ENCODE results near the gene KRTAP9-7. TPM values are rescaled to one million over a fixed set of nuclear protein-coding genes. Genes with fewer than 3 reads are reported as not detected.

The KRTAP9-7 gene
- total and polyA plus RNA-seq, 4 donors, result not detected

DNA sequence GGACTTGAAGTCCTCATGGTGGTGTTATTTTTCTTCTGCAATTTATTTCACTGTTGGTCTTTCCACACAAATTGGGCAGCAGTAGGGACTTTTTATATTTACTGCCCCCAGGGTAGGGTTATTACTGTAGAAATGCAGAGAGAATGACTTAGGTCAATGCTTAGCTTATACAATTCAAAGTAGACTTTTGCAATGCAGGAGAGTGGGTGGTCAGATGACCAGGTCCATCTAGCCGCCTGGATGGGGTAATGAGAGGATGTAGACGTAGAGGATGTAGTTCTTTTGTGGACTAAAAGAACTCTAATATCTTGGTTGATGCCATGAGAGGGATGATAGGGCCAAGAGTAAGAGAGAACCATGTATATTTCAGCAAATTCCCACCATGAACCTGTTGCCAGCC is 42.7 kb downstream of the KRTAP9-7 start:
- ATAC-seq (ENCODE audit: insufficient read depth, low FRiP score), result no peak
- WGBS, 2 donors, result 41 to 44% methylated on average over 2 of the region's 2 CpGs
- H3K27ac ChIP-seq (ENCODE audit: low read depth in 1 of 2, low read length in 1 of 2), result no peak overlapping the region
- TF ChIP-seq, protein P1, sequence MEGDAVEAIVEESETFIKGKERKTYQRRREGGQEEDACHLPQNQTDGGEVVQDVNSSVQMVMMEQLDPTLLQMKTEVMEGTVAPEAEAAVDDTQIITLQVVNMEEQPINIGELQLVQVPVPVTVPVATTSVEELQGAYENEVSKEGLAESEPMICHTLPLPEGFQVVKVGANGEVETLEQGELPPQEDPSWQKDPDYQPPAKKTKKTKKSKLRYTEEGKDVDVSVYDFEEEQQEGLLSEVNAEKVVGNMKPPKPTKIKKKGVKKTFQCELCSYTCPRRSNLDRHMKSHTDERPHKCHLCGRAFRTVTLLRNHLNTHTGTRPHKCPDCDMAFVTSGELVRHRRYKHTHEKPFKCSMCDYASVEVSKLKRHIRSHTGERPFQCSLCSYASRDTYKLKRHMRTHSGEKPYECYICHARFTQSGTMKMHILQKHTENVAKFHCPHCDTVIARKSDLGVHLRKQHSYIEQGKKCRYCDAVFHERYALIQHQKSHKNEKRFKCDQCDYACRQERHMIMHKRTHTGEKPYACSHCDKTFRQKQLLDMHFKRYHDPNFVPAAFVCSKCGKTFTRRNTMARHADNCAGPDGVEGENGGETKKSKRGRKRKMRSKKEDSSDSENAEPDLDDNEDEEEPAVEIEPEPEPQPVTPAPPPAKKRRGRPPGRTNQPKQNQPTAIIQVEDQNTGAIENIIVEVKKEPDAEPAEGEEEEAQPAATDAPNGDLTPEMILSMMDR (IDR thresholded peaks at IDR 0.05; ENCODE audit: control extremely low read depth, extremely low read depth), result no peak
- peaks cover 0 to 5% (median 4%) of the 10 kb centered on the region in 4 donors for H3K9me3 ChIP-seq (ENCODE audit: control insufficient read depth in 4 of 4, insufficient read depth in 3 of 4, low read length in 3 of 4)
- no peak for DNase-seq
- H3K4me1 ChIP-seq (ENCODE audit: control insufficient read depth in 5 of 5, insufficient read depth in 5 of 5, low read length in 5 of 5), result no peaks in the 10 kb centered on the region
- no peaks in the 10 kb centered on the region for H3K36me3 ChIP-seq (ENCODE audit: control insufficient read depth in 4 of 4, insufficient read depth in 4 of 4, low read length in 4 of 4)
- H3K27me3 ChIP-seq (ENCODE audit: control insufficient read depth in 3 of 3, insufficient read depth in 3 of 3, low read length in 2 of 3), result peaks cover 0 to 3% (median 0%) of the 10 kb centered on the region in 3 donors
- no peak overlapping the region for H3K9ac ChIP-seq (ENCODE audit: insufficient read depth in 1 of 2, low read length in 2 of 2)
- no peak overlapping the region for H3K4me3 ChIP-seq

DNA sequence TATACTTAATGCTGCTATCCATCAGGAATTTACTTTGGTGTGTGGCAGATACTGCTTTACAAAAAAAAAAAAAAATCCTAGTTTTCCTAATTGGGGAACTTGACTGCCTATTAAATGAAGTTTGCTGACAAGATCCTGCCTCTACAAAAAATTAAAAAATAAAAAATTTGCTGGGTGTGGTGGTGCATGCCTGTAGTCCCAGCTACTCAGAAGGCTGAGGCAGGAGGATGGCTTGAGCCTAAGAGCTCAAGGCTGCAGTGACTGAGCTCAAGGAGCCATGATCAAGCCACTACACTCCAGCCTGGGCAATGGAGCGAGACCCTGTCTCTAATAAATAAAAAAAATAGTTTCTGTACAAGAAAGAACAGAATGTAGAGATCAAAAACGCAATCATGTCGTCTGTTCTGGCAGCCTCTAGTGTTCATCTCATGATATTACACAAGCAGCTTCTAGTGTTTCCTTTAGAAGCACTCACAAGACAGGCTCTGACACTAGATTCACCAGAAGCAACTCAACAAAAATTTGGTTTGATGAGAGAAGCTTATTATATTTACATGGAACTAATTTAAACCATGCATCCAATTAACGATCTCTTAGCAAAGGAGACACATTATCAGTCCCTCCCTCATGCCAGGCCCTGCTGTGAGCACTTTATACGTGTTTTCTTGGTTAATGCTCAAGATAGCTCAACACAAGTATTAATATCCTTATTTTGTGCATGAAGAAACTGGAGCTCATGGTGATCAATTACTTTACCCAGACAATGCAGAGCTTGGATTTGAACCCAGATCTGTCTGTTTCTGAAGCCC is 46.8 kb downstream of the KRTAP9-7 start:
- H3K9me3 ChIP-seq (ENCODE audit: control insufficient read depth in 4 of 4, insufficient read depth in 3 of 4, low read length in 3 of 4), result peaks cover 0 to 4% (median 2%) of the 10 kb centered on the region in 4 donors
- H3K27me3 ChIP-seq (ENCODE audit: control insufficient read depth in 3 of 3, insufficient read depth in 3 of 3, low read length in 2 of 3), result no peaks in the 10 kb centered on the region
- TF ChIP-seq, protein P1 (IDR thresholded peaks at IDR 0.05; ENCODE audit: control extremely low read depth, extremely low read depth), result peak; percentile 70
- no peak for ATAC-seq (ENCODE audit: insufficient read depth, low FRiP score)
- H3K4me1 ChIP-seq (ENCODE audit: control insufficient read depth in 5 of 5, insufficient read depth in 5 of 5, low read length in 5 of 5), result no peaks in the 10 kb centered on the region
- no peaks in the 10 kb centered on the region for H3K36me3 ChIP-seq (ENCODE audit: control insufficient read depth in 4 of 4, insufficient read depth in 4 of 4, low read length in 4 of 4)
- peak in 2 of 3 donors; percentile 58 to 71 for DNase-seq
- H3K27ac ChIP-seq (ENCODE audit: low read depth in 1 of 2, low read length in 1 of 2), result no peak overlapping the region
- H3K9ac ChIP-seq (ENCODE audit: insufficient read depth in 1 of 2, low read length in 2 of 2), result no peak overlapping the region
- no peak overlapping the region for H3K4me3 ChIP-seq
- 39 to 40% methylated on average over 5 of the region's 5 CpGs for WGBS, 2 donors

DNA sequence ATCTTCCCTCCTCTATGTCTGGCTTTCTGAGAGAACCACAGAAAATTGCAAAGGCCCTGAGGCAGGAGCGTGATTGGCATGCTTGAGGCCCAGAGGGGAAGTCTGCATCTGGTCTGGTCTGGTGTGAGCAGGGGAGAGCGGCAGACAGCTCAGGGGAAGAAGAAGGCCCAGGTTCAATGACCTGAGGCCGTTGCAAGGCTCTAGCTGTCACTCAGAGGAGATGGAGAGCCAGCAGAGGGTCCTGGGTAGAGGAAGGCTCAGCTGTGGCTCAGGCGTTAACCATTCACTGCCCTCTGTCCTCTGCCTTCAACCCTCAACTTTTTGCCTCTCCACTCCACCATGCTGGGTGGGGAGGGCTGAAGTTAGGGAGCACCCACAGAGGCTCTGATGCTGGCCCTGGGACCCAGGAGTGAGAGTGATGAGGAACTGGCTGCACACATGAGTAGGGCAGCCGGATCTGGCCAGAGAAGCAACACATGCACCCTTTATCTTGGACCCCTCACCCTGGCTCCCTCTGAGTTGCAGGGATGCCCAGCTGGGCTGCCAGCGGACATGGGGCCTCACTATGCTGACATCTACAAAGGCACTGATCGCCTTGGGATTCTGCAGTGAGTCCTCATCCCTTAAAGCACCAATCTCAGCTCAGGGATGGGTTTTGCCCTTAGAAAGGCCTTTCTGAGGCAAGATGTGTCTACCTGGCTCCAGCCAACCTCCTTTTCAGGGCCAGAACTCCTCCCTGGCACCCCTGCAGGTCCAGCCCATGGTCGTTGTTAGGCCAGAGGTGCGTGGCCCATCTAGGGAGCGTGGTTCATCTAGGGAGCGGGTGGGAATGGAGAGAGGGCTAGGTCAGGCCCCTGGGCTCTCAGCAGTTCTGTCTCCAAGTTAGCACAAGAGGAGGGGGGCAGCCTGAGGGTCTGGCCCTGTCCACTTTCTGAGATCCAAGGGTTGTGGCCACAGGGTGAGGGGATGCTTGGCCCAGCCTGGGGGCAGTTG is 47.7 kb downstream of the KRTAP9-7 start:
- H3K9ac ChIP-seq (ENCODE audit: insufficient read depth in 1 of 2, low read length in 2 of 2), result no peak overlapping the region
- no peak overlapping the region for H3K4me3 ChIP-seq
- WGBS, 2 donors, result 88 to 92% methylated on average over 11 of the region's 11 CpGs
- H3K4me1 ChIP-seq (ENCODE audit: control insufficient read depth in 5 of 5, insufficient read depth in 5 of 5, low read length in 5 of 5), result no peaks in the 10 kb centered on the region
- TF ChIP-seq, protein P1 (IDR thresholded peaks at IDR 0.05; ENCODE audit: control extremely low read depth, extremely low read depth), result no peak
- no peak for DNase-seq
- no peaks in the 10 kb centered on the region for H3K27me3 ChIP-seq (ENCODE audit: control insufficient read depth in 3 of 3, insufficient read depth in 3 of 3, low read length in 2 of 3)
- H3K9me3 ChIP-seq (ENCODE audit: control insufficient read depth in 4 of 4, insufficient read depth in 3 of 4, low read length in 3 of 4), result peaks cover 0 to 4% (median 2%) of the 10 kb centered on the region in 4 donors
- H3K36me3 ChIP-seq (ENCODE audit: control insufficient read depth in 4 of 4, insufficient read depth in 4 of 4, low read length in 4 of 4), result no peaks in the 10 kb centered on the region
- no peak overlapping the region for H3K27ac ChIP-seq (ENCODE audit: low read depth in 1 of 2, low read length in 1 of 2)
- ATAC-seq (ENCODE audit: insufficient read depth, low FRiP score), result no peak
